Measurements from ENCODE around the gene DEFB132.
A peak's percentile ranks its signal among the peaks of the same experiment; 100 is the strongest.

DEFB132 gene

GRCh38 chr20:297098-297924 is 39.8 kb downstream of the DEFB132 start, which contains the start of gene ZCCHC3:
ZCCHC3 (plus strand) TSS chr20:297570; CDS start chr20:297587, 17 bp downstream.
- DNase-seq (ENCODE audit: low read depth in 2 of 2) = peak; percentile 57 to 65

GRCh38 chr20:297925-298775 is 40.6 kb downstream of the DEFB132 start:
- DNase-seq (ENCODE audit: low read depth in 2 of 2) = no peak

GRCh38 chr20:298776-299391 is 41.4 kb downstream of the DEFB132 start:
- no peak for DNase-seq (ENCODE audit: low read depth in 2 of 2)

GRCh38 chr20:300345-300990 is 42.9 kb downstream of the DEFB132 start:
- no peak for DNase-seq (ENCODE audit: low read depth in 2 of 2)

- no peak for DNase-seq (ENCODE audit: low read depth in 2 of 2)
Measured at GRCh38 chr20:301886-302848, 44.6 kb downstream of the DEFB132 start.

- no peak for DNase-seq (ENCODE audit: low read depth in 2 of 2)
Measured at GRCh38 chr20:305745-306144, 48.2 kb downstream of the DEFB132 start.

- DNase-seq (ENCODE audit: low read depth in 2 of 2) = no peak
Measured at GRCh38 chr20:308427-309038, 51.0 kb downstream of the DEFB132 start.

- DNase-seq (ENCODE audit: low read depth in 2 of 2) = no peak
Measured at GRCh38 chr20:309306-309840, 51.8 kb downstream of the DEFB132 start.

GRCh38 chr20:309841-310644 is 52.5 kb downstream of the DEFB132 start:
- DNase-seq (ENCODE audit: low read depth in 2 of 2) = peak in 1 of 2 donors; percentile 53

GRCh38 chr20:310645-311044 is 53.1 kb downstream of the DEFB132 start:
- DNase-seq (ENCODE audit: low read depth in 2 of 2) = no peak
